ENCODE measurements around the gene AP5M1.
"Not testable (repeated sequence)": the region's sequence is repeated elsewhere in the genome, so short reads cannot be mapped to it uniquely, and the experiment has no call there.

Gene AP5M1

GRCh38 chr14:57268161-57269069, at the start of gene AP5M1, which contains the start of gene EXOC5:
AP5M1 (plus strand) TSS chr14:57268971; CDS start chr14:57269315, 344 bp downstream.
EXOC5 (minus strand) TSS chr14:57268905; CDS start chr14:57268648, 257 bp downstream.
- Mint-ChIP-seq H3K36me3 (no peaks in the 10 kb centered on the region), H3K27ac (peak within 1 kb of the TSS; percentile 100), H3K4me3 (peak within 1 kb of the TSS; percentile 99), H3K27me3 (no peaks in the 10 kb centered on the region), H3K4me1 (ENCODE audit: low read depth) (peaks cover 67% of the 10 kb centered on the region), H3K9me3 (ENCODE audit: low read depth) (no peaks in the 10 kb centered on the region)

GRCh38 chr14:57221931-57222330, 46.8 kb upstream of the AP5M1 start:
- Mint-ChIP-seq H3K9me3 (ENCODE audit: low read depth) (no peaks in the 10 kb centered on the region), H3K36me3 (peaks cover 22% of the 10 kb centered on the region), H3K4me3 (no peak overlapping the region), H3K27ac (no peak overlapping the region), H3K4me1 (ENCODE audit: low read depth) (no peaks in the 10 kb centered on the region), H3K27me3 (no peaks in the 10 kb centered on the region)

- H3K36me3 Mint-ChIP-seq = peaks cover 26% of the 10 kb centered on the region
- H3K27ac Mint-ChIP-seq = no peak overlapping the region
- H3K4me3 Mint-ChIP-seq = no peak overlapping the region
- no peaks in the 10 kb centered on the region for H3K9me3 Mint-ChIP-seq (ENCODE audit: low read depth)
- no peaks in the 10 kb centered on the region for H3K27me3 Mint-ChIP-seq
- no peaks in the 10 kb centered on the region for H3K4me1 Mint-ChIP-seq (ENCODE audit: low read depth)
Measured at GRCh38 chr14:57227083-57227482, 41.7 kb upstream of the AP5M1 start.

GRCh38 chr14:57228320-57228719, 40.5 kb upstream of the AP5M1 start:
- not testable (repeated sequence) for H3K4me1 Mint-ChIP-seq (ENCODE audit: low read depth); H3K9me3 Mint-ChIP-seq (ENCODE audit: low read depth); H3K27me3 Mint-ChIP-seq; H3K4me3 Mint-ChIP-seq; H3K27ac Mint-ChIP-seq
- H3K36me3 Mint-ChIP-seq = peaks cover 25% of the 10 kb centered on the region

- no peak overlapping the region for H3K4me3 Mint-ChIP-seq
- H3K27me3 Mint-ChIP-seq = no peaks in the 10 kb centered on the region
- H3K9me3 Mint-ChIP-seq (ENCODE audit: low read depth) = no peaks in the 10 kb centered on the region
- H3K27ac Mint-ChIP-seq = no peak overlapping the region
- peaks cover 18% of the 10 kb centered on the region for H3K36me3 Mint-ChIP-seq
- no peaks in the 10 kb centered on the region for H3K4me1 Mint-ChIP-seq (ENCODE audit: low read depth)
Measured at GRCh38 chr14:57232006-57232405, 36.8 kb upstream of the AP5M1 start.

- H3K27me3 Mint-ChIP-seq; H3K4me3 Mint-ChIP-seq; H3K9me3 Mint-ChIP-seq (ENCODE audit: low read depth); H3K4me1 Mint-ChIP-seq (ENCODE audit: low read depth); H3K36me3 Mint-ChIP-seq; H3K27ac Mint-ChIP-seq: not testable (repeated sequence)
Measured at GRCh38 chr14:57240115-57240514, 28.7 kb upstream of the AP5M1 start.

- Mint-ChIP-seq H3K27ac (no peak overlapping the region), H3K4me3 (no peak overlapping the region), H3K27me3 (no peaks in the 10 kb centered on the region), H3K9me3 (ENCODE audit: low read depth) (no peaks in the 10 kb centered on the region), H3K36me3 (peaks cover 4% of the 10 kb centered on the region), H3K4me1 (ENCODE audit: low read depth) (no peaks in the 10 kb centered on the region)
Measured at GRCh38 chr14:57243320-57243719, 25.5 kb upstream of the AP5M1 start.

GRCh38 chr14:57244106-57244505, 24.7 kb upstream of the AP5M1 start:
- H3K36me3 Mint-ChIP-seq = peaks cover 2% of the 10 kb centered on the region
- H3K27ac Mint-ChIP-seq = no peak overlapping the region
- H3K4me1 Mint-ChIP-seq (ENCODE audit: low read depth) = no peaks in the 10 kb centered on the region
- H3K4me3 Mint-ChIP-seq = no peak overlapping the region
- H3K27me3 Mint-ChIP-seq = no peaks in the 10 kb centered on the region
- no peaks in the 10 kb centered on the region for H3K9me3 Mint-ChIP-seq (ENCODE audit: low read depth)

- Mint-ChIP-seq H3K27me3 (no peaks in the 10 kb centered on the region), H3K4me1 (ENCODE audit: low read depth) (peaks cover 8% of the 10 kb centered on the region), H3K9me3 (ENCODE audit: low read depth) (no peaks in the 10 kb centered on the region), H3K36me3 (peaks cover 2% of the 10 kb centered on the region), H3K27ac (no peak overlapping the region), H3K4me3 (no peak overlapping the region)
Measured at GRCh38 chr14:57245941-57246340, 22.8 kb upstream of the AP5M1 start.

- peaks cover 14% of the 10 kb centered on the region for H3K4me1 Mint-ChIP-seq (ENCODE audit: low read depth)
- no peak overlapping the region for H3K27ac Mint-ChIP-seq
- no peak overlapping the region for H3K4me3 Mint-ChIP-seq
Measured at GRCh38 chr14:57246933-57247657, 21.7 kb upstream of the AP5M1 start.

GRCh38 chr14:57254884-57255283, 13.9 kb upstream of the AP5M1 start:
- H3K4me3 Mint-ChIP-seq = no peak overlapping the region
- H3K27me3 Mint-ChIP-seq = no peaks in the 10 kb centered on the region
- H3K4me1 Mint-ChIP-seq (ENCODE audit: low read depth) = peaks cover 54% of the 10 kb centered on the region
- H3K9me3 Mint-ChIP-seq (ENCODE audit: low read depth) = no peaks in the 10 kb centered on the region
- no peak overlapping the region for H3K27ac Mint-ChIP-seq
- H3K36me3 Mint-ChIP-seq = peaks cover 21% of the 10 kb centered on the region

More at GRCh38 chr14:57246933-57247657, 21.7 kb upstream of the AP5M1 start:
- H3K27me3 Mint-ChIP-seq = no peaks in the 10 kb centered on the region
- H3K36me3 Mint-ChIP-seq = no peaks in the 10 kb centered on the region
- H3K9me3 Mint-ChIP-seq (ENCODE audit: low read depth) = no peaks in the 10 kb centered on the region

- not testable (repeated sequence) for H3K27me3 Mint-ChIP-seq; H3K27ac Mint-ChIP-seq; H3K4me3 Mint-ChIP-seq; H3K9me3 Mint-ChIP-seq (ENCODE audit: low read depth)
- peaks cover 48% of the 10 kb centered on the region for H3K4me1 Mint-ChIP-seq (ENCODE audit: low read depth)
- peaks cover 21% of the 10 kb centered on the region for H3K36me3 Mint-ChIP-seq
Measured at GRCh38 chr14:57258221-57258620, 10.6 kb upstream of the AP5M1 start.

- Mint-ChIP-seq H3K36me3 (peaks cover 21% of the 10 kb centered on the region), H3K27ac (no peak overlapping the region), H3K9me3 (ENCODE audit: low read depth) (no peaks in the 10 kb centered on the region), H3K4me3 (no peak overlapping the region), H3K4me1 (ENCODE audit: low read depth) (peaks cover 43% of the 10 kb centered on the region), H3K27me3 (no peaks in the 10 kb centered on the region)
Measured at GRCh38 chr14:57259672-57260071, 9.1 kb upstream of the AP5M1 start.

- H3K9me3 Mint-ChIP-seq (ENCODE audit: low read depth) = no peaks in the 10 kb centered on the region
- H3K27me3 Mint-ChIP-seq = no peaks in the 10 kb centered on the region
- H3K4me3 Mint-ChIP-seq = no peak overlapping the region
- peaks cover 11% of the 10 kb centered on the region for H3K36me3 Mint-ChIP-seq
- H3K27ac Mint-ChIP-seq = no peak overlapping the region
- H3K4me1 Mint-ChIP-seq (ENCODE audit: low read depth) = peaks cover 47% of the 10 kb centered on the region
Measured at GRCh38 chr14:57261604-57262003, 7.2 kb upstream of the AP5M1 start.

GRCh38 chr14:57262117-57262516, 6.7 kb upstream of the AP5M1 start:
- no peaks in the 10 kb centered on the region for H3K27me3 Mint-ChIP-seq
- H3K4me3 Mint-ChIP-seq = no peak overlapping the region
- peaks cover 47% of the 10 kb centered on the region for H3K4me1 Mint-ChIP-seq (ENCODE audit: low read depth)
- H3K27ac Mint-ChIP-seq = no peak overlapping the region
- H3K9me3 Mint-ChIP-seq (ENCODE audit: low read depth) = no peaks in the 10 kb centered on the region
- peaks cover 8% of the 10 kb centered on the region for H3K36me3 Mint-ChIP-seq

Measured in activated naive CD8-positive, alpha-beta T cell (primary cell).